ENCODE results near the gene BIN1.

DNA sequence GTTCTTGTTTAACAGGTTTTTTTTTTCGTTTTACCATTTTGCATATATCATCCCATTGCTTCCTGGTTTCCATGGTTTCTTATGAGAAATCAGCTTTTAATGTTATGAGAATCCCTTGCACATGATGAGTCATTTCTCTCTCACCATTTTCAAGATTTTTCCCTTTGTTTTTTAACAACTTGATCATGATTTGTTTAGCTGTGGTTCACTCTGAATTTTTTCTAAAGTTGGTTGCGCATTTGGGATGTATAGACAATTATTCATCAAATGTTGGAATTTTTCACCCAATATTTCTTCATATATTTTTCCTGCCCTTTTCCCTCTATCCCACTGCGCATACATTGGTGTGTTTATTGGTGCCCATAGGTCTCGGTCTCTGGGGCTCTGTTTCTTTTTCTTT, 42.4 kb upstream of the BIN1 start:
- no peak for TF ChIP-seq TAF1 (IDR thresholded peaks at IDR 0.05; ENCODE audit: low read depth, low read length)
- TF ChIP-seq PAX5 (IDR thresholded peaks at IDR 0.05; ENCODE audit: insufficient read depth, low read length, severe bottlenecking), result no peak
- TF ChIP-seq POU2F2 (IDR thresholded peaks at IDR 0.05; ENCODE audit: low read depth, low read length), result no peak
- TF ChIP-seq POLR2A (IDR thresholded peaks at IDR 0.05; ENCODE audit: low read depth, low read length), result no peak
- no peak for TF ChIP-seq POLR2AphosphoS5 (IDR thresholded peaks at IDR 0.05; ENCODE audit: low read depth, low read length)
- TF ChIP-seq SPI1 (IDR thresholded peaks at IDR 0.05; ENCODE audit: low read depth, low read length), result no peak

Measured in GM12891 (cell line).